ENCODE measurements around the gene AK8.

- TF ChIP-seq CTCF (IDR thresholded peaks at IDR 0.05; ENCODE audit: insufficient read depth, low read length, poor library complexity, severe bottlenecking) (no peak), EZH2phosphoT487 (conservative IDR thresholded peaks at IDR 0.05; ENCODE audit: low read length) (no peak)
Observed at GRCh38 chr9:132745756-132746709, 132.1 kb downstream of the AK8 start.
